Hypothalamus (tissue), 51 donors: ENCODE data around the gene PTPN14.

ENCODE experiments used
- DNase-seq, 51 donors: peaks; one replicate each; lab custom pipeline; 2025; lab: John Stamatoyannopoulos, UW

The PTPN14 gene

DNA sequence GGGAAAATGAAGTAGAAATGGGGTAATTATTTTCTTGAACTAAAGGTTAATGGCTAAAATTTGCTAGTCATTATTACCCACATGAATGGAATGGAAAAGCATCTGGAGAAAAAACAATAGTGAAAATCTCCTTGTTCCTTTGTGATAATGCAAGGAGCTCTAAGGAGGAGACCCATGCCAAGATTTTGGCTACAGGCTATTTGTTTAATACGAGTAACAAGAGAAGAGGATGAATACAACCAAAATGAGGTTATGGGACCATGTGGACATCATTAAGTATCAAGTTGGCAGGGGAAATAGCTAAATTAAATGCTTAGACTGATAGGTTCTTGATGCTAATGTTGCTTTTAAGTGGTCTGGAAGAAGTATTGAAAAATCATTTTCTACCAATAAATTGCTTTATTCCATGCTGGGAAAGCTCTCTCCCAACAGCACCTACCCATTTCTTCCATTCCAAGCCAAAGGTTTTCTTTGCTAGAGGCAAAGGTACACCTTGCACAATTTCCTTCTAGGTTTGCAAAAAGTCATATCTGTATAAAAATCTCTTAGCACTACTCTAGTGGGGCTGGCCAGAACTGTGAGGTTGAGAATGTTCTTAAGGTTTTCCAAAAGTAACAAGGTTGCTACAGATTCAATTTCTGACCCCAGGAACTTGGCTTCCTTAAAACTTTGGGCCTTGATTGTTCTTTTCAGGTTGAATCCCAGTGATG, 170.3 kb downstream of the PTPN14 start:
- DNase-seq, result no peak

DNA sequence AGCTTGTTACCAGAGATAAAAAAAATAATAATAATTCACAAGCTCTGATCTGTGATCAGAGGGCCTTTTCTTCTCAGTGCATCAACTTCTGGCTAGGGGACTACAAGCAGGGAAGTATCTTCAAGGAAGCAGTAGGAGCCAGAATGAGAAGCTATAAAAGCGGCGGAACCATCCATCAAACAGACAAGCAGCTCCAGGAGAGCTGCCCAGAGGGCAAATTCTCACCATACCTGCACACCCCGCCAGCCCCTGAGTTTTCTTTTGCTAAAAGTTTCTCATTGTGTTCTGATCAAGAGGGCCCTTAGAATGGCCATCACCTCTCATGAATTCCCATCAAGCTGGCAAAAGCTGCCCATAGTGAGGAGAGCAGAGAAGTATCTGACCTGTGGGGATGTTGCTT, 171.0 kb downstream of the PTPN14 start:
- no peak for DNase-seq

DNA sequence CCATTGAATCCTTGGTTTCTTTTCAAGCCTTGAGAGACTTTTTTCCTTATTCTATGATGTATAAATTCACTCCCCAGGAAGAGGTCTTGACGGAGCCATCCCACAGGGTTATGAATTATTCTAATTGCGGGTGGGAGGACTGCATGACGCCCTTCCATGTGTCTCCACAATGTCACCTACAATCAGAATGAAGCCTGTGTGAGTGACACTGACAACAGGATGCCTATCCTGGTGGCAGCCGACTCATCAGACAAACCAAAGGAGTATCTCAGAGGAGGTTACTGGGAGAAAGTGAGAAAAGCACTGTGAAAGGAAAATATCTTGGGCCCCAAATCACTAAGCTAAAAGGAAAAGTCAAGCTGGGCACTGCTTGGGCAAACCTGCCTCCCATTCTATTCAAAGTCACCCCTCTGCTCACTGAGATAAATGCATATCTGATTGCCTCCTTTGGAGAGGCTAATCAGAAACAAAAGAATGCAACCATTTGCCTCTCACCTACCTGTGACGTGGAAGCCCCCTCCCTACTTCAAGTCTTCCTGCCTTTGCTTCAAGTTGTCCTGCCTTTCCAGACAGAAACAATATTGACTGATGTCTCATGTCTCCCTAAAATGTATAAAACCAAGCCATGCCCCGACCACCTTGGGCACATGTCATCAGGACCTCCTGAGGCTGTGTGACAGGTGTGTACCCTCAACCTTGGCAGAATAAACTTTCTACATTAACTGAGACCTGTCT, 172.0 kb downstream of the PTPN14 start:
- no peak for DNase-seq

DNA sequence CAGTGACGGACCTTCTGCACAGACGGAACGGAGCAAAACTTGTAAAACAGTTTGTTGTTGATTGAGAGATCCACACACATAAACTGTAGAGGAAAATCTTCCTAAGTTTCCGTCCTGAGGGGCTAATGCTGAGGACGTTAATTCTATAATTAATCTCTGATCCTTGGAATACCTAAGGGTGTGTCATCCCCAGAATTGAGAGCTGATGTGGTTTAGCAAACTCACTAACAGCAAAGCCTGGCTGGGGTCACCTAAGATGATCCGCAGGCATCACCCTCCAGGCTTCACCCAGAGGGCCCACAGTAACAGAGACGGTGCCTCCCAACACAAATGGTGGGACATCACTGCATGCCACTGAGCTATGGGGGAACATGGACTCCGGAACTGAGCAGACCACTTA, 172.9 kb downstream of the PTPN14 start:
- no peak for DNase-seq

DNA sequence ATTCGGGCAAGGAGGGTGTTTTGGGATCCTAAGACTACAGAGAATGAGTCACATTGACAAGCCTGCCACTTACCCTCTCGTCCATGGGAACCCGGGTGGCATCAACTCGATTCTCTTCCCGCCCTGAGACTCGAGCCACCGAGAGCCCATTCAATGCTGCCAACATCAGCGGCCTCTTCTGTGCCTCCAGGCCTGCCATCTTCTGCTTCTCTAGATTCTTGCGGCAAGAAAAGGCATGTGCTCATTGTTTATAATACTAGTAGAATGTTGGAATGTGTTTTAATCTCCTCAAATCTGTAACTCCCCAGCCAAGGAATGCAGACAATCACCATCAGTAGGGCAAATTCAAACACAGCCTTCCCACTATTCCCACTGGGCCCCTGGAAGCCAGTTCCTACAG, 173.5 kb downstream of the PTPN14 start:
- DNase-seq, result no peak

DNA sequence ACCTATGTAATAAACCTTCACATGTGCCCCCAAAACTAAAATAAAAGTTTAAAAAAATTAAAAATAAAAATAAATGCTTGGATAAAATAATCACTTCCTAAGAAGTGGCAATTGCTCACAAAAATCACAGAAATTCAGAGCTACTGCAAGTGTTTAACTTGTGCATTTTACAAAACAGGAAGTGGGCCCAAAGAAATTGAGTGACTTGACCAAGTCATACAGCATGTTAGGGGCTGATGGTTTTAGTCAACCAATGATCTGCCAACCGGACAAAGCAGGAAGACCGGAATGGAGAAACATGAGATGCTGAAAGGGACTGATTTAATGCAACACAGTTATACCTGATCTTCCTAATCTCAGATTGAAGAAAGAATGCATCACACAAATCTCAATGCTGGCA, 173.9 kb downstream of the PTPN14 start:
- DNase-seq, result no peak

DNA sequence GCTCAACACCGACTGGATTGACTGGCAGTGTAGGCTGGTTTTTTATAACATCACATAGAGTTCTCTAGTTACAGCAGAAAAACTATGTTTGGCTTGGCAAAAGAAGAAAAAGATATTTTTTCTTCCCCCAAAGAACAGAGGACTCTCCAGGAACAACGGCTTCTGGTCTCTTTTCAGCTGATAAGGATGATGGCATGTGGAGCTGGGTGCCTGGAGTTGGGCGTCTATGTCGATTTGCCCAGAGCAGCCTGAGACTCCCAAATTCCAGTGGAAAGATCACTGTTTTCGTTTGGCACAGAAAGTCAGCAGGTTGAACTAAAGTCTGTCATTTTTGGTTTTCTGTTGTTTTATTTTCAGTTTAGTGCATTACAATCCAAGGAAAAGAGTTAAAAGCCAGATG, 179.3 kb downstream of the PTPN14 start:
- DNase-seq, result no peak

DNA sequence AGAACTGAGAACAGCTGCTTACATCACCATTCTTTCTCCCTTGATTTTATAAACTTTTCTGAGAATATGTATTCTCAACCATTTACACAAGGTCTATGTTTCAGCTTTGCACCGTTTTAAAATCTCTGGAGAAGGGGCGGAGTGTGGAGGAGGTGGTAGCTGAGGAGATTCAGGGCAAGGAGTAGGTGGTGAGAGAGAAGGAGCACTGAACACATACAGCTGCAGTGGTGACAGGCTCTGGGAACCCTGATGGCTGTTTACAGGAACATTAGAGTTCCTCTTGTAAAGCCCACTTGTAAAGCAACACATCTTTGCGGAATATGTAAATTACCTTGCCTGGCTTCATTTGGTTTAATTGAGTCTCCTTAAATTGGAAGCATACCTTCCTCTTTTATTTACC, 180.8 kb downstream of the PTPN14 start:
- DNase-seq, result no peak

DNA sequence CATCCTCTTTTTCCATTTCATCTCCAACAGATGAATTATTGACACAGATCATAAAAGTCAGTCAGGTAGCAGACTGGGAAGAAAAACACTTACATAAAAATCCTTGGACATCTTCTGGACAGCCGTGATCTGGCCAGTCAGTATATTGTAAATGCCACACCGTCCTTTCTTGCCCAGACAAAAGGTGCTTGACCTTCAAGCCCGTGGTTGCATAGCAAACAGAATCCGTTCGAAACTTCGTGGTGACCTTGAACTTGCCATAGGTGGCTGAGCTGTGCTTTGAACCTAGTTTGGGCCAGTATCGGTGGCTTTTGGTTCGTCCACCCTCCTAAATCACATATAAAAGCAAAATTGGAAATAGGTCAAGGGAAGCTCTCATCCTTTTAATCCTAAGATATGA, 182.0 kb downstream of the PTPN14 start:
- no peak for DNase-seq

DNA sequence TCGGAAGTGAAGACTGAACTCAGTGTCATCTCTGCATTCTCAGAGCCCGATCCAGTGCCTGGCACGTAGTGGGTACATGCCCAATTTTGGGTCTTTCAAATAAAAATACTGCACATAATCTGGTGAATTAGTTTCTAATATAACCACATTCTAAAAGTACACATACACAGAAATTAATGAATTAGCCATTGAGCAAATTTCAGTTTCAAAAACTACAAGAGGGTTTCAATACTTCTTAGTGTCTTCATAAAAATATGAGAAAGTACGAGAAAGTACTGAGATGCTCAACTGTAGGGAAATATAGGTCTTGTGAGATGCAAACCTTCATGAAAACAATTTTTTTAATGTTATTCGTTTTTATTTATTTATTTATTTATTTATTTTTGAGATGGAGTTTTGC, 183.6 kb downstream of the PTPN14 start:
- DNase-seq, result no peak

DNA sequence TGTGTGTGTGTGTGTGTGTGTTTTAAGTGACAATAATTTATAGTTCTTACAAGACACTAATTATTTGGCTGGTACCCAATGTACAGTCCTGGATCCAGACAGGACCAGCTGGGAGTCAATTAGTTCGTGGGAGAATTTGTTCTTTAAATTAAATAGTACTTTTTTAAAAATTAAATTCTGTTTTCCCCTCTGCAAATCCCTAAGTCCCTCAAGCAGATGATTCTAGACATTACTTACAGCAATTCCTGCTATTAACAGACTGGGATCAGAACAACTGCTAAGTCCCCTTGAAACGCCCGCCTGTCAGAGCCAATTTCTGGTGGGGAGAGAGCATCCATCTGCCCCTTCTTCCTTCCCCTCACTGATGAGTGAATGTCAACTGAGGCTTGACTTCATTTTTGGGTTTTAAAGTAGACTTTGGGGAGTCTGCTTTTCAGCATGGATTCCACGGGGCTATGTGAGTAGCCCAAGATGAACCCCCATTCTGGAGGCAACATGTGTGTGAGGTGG, 186.6 kb downstream of the PTPN14 start:
- no peak for DNase-seq

DNA sequence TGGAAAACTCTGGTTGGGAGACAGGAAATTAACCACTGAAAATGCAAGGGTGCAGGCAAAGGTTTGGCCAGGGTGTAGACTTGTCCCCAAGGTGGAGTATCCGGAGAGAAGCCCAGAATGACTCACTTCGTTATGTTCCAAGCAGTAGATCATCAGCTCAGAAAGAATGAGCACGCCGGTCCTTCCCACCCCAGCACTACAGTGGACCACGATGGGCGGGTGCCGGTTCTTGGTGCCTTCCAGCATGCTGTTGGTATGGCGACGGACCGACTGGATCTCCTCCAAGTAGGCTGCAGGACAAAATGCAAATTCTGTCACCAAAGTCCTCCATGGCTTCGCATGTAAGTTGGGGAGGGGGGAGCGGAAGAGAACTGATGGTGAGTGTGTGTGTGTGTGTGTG, 187.0 kb downstream of the PTPN14 start:
- no peak for DNase-seq

DNA sequence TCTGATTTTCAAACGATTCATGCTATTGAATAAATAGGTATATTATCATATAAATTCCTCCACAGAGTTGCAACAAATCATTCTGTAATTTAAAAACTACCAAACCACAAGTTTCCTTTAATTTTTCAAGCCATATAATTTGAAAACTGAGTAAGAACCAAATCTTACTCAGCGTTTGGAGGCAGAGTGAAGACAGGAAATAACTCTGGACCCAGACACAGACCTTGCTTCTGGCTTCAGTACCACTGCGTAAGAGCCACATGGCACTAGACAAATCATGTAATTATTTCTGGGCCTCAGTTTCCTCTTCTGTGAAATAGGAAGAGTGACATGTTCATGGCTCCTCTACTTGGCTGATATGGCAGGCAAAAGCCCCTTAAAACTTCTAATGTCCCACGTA, 188.0 kb downstream of the PTPN14 start:
- DNase-seq, result no peak

DNA sequence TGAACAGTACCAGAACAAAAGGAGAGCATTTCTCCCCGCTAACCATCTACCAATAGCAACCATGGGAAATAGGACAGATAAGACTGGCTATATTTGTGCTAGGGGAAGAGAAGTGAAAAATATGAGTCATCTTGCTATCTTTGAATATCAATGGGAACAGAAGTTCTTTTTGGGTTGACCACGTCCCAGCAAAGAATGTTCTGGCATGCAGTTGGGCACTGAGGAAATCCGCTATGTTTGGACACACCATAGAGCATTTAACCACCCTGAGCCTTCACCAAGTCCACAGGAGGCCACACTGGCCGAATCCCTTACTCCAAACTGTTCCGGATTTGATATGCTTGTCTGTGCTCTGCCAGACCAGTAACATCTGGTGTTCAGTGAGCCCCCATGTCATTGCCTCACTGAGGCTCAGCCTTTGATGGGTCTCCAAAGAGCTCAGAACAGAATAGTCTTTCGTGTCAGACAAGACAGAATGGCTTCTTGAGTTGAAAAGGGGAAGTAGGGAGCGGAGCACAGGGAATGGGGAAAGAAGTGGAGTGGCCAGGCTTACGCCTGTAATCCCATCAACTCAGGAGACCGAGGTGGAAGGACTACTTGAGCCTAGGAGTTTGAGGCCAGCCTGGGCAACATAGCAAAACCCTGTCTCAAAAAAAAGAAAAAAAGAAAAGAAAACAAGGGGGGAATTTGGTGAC, 189.1 kb downstream of the PTPN14 start:
- DNase-seq, result peak in 3 of 51 donors; percentile 1 to 16 (median 2)

DNA sequence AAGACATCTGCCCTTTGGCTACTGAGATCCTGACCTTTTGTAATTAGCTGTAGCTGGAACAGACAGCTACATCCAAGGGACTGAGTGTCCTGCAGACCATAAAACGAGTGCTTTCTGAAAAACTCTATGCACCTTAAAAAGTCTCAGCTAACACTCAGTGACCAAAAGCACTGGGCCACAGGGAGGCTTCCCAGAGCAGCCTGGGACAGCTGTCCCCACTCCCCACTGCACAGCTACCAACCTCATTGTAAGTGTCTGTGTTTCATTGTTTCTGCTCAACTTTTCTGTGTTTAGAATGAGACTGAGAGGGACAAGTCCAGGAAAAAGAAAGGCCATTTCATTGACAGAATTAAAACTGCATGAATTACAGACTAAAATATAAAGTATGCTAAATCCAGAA, 189.8 kb downstream of the PTPN14 start:
- no peak for DNase-seq

DNA sequence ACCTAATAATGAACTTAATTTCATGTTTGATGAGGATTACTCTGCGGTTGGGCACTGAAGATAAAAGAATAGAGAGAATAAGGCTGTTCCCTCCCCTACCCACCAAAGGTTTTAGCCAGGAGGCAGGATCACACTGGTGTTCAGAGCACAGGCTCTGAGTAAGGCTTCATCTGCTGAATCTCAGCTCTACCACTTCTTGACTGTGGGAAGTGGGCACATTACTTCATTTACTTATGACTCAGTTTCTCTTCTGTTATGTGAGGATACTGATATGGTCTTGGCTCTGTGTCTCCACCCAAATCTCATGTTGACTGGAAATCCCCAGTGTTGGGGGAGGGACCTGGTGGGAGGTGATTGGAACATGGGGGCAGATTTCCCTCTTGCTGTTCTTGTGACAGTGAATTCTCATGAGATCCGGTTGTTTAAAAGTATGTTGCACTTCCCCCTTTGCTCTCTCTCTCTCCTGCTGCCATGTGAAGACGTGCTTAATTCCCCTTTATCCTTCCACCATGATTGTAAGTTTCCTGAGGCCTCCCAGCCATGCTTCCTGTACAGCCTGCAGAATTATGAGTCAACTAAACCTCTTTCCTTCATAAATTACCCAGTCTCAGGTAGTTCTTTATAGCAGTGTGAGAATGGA, 190.8 kb downstream of the PTPN14 start:
- no peak for DNase-seq

DNA sequence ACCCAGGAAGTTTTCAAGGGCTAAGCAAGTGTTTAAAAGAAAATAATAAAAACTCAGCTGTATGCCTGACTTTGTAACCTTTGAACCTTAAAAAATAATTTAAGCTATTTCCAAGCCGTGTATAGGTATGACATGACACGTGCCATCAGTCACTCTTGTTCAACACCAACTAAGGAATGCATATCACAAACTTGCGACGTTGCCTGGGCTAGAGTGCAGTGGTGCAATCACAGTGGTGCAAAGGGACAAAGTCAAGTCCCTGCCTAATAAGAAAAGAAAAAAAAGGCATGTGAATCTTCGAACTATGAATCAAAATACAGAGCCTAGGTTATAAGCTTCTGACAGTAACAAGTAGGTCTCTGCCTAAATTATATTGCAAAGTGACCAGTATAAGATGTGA, 191.3 kb downstream of the PTPN14 start:
- DNase-seq, result no peak

DNA sequence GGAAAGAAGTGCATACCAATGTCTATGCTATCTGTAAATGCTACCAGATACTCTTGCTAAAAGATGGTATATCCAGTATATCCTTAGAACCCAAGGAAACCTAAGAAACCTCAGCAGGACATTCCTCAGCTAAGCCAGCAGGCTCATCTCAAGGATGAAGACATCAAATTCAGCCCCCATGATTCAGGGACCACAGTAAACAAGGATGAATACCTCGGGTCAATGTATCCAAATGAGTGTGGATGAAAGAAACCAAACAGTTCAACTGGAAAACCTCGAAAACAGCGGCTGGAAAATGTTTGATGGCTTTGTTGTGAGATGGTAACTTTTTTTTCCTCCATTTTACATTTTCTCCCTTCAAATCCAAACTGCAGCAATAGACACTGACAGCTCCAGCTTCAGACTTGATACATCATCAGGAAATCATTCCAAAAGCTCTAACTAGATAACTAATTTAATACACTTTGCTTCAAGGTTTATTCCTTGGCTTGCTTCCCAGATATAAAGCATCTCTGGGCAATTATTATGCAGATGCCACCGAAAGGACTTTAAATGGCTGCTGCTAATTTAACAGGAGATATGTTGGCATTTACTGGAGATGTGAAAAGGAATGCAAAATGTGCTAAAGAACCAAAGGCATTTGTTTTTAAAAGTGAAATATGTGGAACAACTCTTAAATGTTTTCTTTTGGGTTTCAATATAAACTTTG, 196.8 kb downstream of the PTPN14 start:
- DNase-seq, result no peak

DNA sequence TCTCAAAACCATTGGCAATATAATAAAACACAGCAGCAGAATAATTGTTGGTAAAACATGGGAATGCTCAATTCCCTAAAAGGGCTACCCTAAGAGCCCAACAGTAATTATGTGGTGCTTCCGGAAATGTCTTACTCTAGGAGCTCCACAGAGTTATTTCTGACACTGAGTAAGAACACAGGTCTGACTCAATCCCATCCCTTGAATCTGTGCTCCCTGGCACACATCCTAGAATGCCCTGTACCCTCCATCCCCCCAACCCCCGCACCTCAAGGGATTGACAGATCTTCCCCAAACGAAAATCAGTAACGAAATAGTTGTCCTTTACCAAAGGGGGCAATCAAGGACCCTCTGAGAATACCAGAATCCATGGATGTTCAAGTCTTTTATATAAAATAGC, 198.6 kb downstream of the PTPN14 start:
- no peak for DNase-seq

DNA sequence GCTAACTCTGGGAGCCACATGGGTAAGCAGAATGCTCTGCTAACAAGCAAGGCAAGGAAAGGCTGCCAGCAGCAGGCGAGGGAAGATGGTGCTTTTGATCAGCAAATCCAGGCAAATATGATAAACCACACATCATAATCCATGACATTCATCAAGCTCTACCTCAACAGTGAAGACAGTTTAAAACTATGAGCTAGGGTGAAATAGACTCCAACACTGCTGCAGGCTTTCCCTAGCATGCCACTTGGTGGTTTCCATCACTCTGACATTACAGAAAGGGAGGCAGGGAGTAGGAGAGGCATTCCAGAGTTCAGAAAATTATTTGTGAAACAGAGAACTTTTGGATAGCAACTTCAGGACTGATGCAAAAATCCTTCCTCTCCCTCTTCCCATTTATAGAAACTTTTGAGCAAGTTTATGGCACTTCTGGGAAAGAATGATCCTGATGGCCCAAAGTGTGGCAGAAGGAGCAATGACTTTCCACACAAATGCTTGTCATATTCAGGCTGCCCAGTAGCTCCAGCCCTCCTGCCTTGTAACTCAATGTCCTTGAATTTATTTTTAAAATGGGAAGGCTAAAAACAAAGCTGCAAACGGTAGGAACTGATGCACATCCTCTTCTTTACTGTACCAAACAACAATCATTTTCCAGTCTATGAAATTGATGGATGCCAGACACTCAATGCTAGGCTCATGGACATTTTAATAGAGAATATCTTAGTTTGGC, 199.7 kb downstream of the PTPN14 start:
- DNase-seq, result no peak
